ENCODE results near the gene THAP4. TPM values are rescaled to one million over a fixed set of nuclear protein-coding genes. Genes with fewer than 3 reads are reported as not detected.

Gene THAP4
- total RNA-seq, 2 donors from 2014 or later = 54.6 to 66.1 TPM

DNA sequence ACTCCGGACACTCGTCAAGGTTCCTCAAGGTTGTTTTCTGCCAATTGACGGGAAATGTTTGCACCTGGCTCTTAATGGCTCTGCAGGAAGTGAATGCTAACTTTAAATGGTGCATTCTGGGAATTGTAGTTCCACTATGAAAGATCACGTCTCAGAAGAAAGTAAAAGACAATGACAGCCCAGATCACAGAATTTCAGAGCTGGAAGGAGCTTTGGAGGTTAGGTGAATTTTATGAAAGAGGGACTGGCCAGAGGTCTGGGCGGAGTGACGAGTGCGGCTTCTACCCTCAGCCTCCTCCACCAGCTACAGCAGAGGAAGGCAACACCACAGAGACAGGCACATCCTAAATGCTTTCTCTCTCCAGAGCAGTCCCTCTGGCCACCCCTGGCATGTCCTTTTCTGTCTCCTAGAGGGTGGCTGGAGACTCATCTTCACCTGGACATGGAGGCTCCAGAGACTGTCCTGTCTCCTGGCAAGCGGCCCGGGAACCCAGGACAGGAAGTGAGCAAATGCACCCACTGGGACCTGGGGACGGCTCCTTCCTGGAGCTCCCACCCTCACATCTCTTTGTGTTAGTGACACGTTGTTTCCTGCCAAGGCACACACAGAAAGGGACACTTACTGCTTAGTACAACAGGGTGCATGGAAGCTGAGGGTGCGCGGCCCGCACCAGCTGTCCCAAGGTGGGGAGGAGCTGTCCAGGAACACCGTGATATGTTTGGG, 19.4 kb downstream of the THAP4 start:
- DNase-seq = peak; percentile 66
- Histone ChIP-seq H3K4me3 (ENCODE audit: low read length) (no peak overlapping the region), H3K27me3 (ENCODE audit: control insufficient read depth, insufficient read depth, low read length, poor library complexity, severe bottlenecking) (no peaks in the 10 kb centered on the region), H3K4me1 (ENCODE audit: control insufficient read depth, insufficient read depth, low read length) (no peaks in the 10 kb centered on the region), H3K9ac (ENCODE audit: extremely low read depth, low read length, poor library complexity, severe bottlenecking) (no peak overlapping the region), H3K27ac (ENCODE audit: low read depth, low read length) (no peak overlapping the region), H3K9me3 (ENCODE audit: control insufficient read depth, low read length) (peaks cover 8% of the 10 kb centered on the region), H3K36me3 (ENCODE audit: control insufficient read depth, insufficient read depth, low read length) (peaks cover 22% of the 10 kb centered on the region)
- Mint-ChIP-seq H3K4me3 (peak overlapping the region; percentile 48), H3K27ac (peak overlapping the region; percentile 95), H3K9me3 (peaks cover 6% of the 10 kb centered on the region), H3K4me1 (peaks cover 16% of the 10 kb centered on the region), H3K27me3 (ENCODE audit: insufficient read depth) (no peaks in the 10 kb centered on the region), H3K36me3 (ENCODE audit: low read depth) (peaks cover 23% of the 10 kb centered on the region)
- TF ChIP-seq, protein P1, sequence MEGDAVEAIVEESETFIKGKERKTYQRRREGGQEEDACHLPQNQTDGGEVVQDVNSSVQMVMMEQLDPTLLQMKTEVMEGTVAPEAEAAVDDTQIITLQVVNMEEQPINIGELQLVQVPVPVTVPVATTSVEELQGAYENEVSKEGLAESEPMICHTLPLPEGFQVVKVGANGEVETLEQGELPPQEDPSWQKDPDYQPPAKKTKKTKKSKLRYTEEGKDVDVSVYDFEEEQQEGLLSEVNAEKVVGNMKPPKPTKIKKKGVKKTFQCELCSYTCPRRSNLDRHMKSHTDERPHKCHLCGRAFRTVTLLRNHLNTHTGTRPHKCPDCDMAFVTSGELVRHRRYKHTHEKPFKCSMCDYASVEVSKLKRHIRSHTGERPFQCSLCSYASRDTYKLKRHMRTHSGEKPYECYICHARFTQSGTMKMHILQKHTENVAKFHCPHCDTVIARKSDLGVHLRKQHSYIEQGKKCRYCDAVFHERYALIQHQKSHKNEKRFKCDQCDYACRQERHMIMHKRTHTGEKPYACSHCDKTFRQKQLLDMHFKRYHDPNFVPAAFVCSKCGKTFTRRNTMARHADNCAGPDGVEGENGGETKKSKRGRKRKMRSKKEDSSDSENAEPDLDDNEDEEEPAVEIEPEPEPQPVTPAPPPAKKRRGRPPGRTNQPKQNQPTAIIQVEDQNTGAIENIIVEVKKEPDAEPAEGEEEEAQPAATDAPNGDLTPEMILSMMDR (conservative IDR thresholded peaks at IDR 0.05) = no peak
- WGBS, 2 experiments (ENCODE audit: insufficient coverage in 1 of 2, insufficient read length in 1 of 2) = 82 to 85% methylated on average over 9 to 15 of the region's 15 CpGs

GRCh38 chr2:241616168-241617125, 20.5 kb downstream of the THAP4 start:
- H3K36me3 ChIP-seq (ENCODE audit: control insufficient read depth, insufficient read depth, low read length) = peaks cover 11% of the 10 kb centered on the region
- H3K27me3 Mint-ChIP-seq (ENCODE audit: insufficient read depth) = no peaks in the 10 kb centered on the region
- H3K36me3 Mint-ChIP-seq (ENCODE audit: low read depth) = peaks cover 16% of the 10 kb centered on the region
- H3K27me3 ChIP-seq (ENCODE audit: control insufficient read depth, insufficient read depth, low read length, poor library complexity, severe bottlenecking) = no peaks in the 10 kb centered on the region
- H3K9me3 ChIP-seq (ENCODE audit: control insufficient read depth, low read length) = peaks cover 2% of the 10 kb centered on the region
- TF ChIP-seq, protein P1 (conservative IDR thresholded peaks at IDR 0.05) = no peak
- H3K4me3 ChIP-seq (ENCODE audit: low read length) = no peak overlapping the region
- H3K27ac Mint-ChIP-seq = peak overlapping the region; percentile 70
- DNase-seq = peak; percentile 74
- peaks cover 16% of the 10 kb centered on the region for H3K4me1 Mint-ChIP-seq
- peaks cover 2% of the 10 kb centered on the region for H3K9me3 Mint-ChIP-seq
- 92 to 96% methylated on average over 15 to 30 of the region's 30 CpGs for WGBS, 2 experiments (ENCODE audit: insufficient coverage in 1 of 2, insufficient read length in 1 of 2)
- no peaks in the 10 kb centered on the region for H3K4me1 ChIP-seq (ENCODE audit: control insufficient read depth, insufficient read depth, low read length)
- H3K9ac ChIP-seq (ENCODE audit: extremely low read depth, low read length, poor library complexity, severe bottlenecking) = no peak overlapping the region
- peak overlapping the region; percentile 48 for H3K4me3 Mint-ChIP-seq
- H3K27ac ChIP-seq (ENCODE audit: low read depth, low read length) = no peak overlapping the region

GRCh38 chr2:241615522-241616052, 21.4 kb downstream of the THAP4 start:
- no peak overlapping the region for H3K27ac Mint-ChIP-seq
- WGBS, 2 experiments (ENCODE audit: insufficient coverage in 1 of 2, insufficient read length in 1 of 2) = 90 to 91% methylated on average over 7 to 16 of the region's 16 CpGs

More at GRCh38 chr2:241615522-241616052, 21.4 kb downstream of the THAP4 start:
- Mint-ChIP-seq H3K9me3 (no peaks in the 10 kb centered on the region), H3K4me1 (peaks cover 17% of the 10 kb centered on the region), H3K4me3 (no peak overlapping the region), H3K27me3 (ENCODE audit: insufficient read depth) (no peaks in the 10 kb centered on the region), H3K36me3 (ENCODE audit: low read depth) (peaks cover 11% of the 10 kb centered on the region)
- Histone ChIP-seq H3K36me3 (ENCODE audit: control insufficient read depth, insufficient read depth, low read length) (peaks cover 9% of the 10 kb centered on the region), H3K4me1 (ENCODE audit: control insufficient read depth, insufficient read depth, low read length) (no peaks in the 10 kb centered on the region), H3K27me3 (ENCODE audit: control insufficient read depth, insufficient read depth, low read length, poor library complexity, severe bottlenecking) (no peaks in the 10 kb centered on the region), H3K9me3 (ENCODE audit: control insufficient read depth, low read length) (no peaks in the 10 kb centered on the region), H3K4me3 (ENCODE audit: low read length) (no peak overlapping the region), H3K9ac (ENCODE audit: extremely low read depth, low read length, poor library complexity, severe bottlenecking) (no peak overlapping the region), H3K27ac (ENCODE audit: low read depth, low read length) (no peak overlapping the region)
- DNase-seq = no peak
- TF ChIP-seq, protein P1 (conservative IDR thresholded peaks at IDR 0.05) = no peak

All from endodermal cell (in vitro differentiated cells).